Neural progenitor cell (in vitro differentiated cells): ENCODE data around the gene NCDN. TPM values are rescaled to one million over a fixed set of nuclear protein-coding genes. Genes with fewer than 3 reads are reported as not detected.

Source experiments
- DNase-seq: peaks from one replicate; pipeline ENCODE4 v3.0.0-alpha.2; 2016; ENCODE audit warnings: low spot score
- H2AFZ ChIP-seq: fragments of 200-600 bp; sonication (generic); replicated peaks from 2 replicates; pipeline ENCODE4 v1.6.1; 2016; ENCODE audit warnings: antibody characterized with exemption
- H3F3A ChIP-seq: fragments of 200-600 bp; sonication (generic); 2 replicates; pipeline ENCODE4 v1.6.1; 2016; ENCODE audit warnings: antibody characterized with exemption, low read depth
- H3K27ac ChIP-seq: fragments of 200-600 bp; sonication (generic); 2 replicates; pipeline ENCODE4 v1.5.1; 2016; ENCODE audit warnings: mild to moderate bottlenecking
- H3K27me3 ChIP-seq: fragments of 200-600 bp; sonication (generic); 2 replicates; pipeline ENCODE4 v1.6.1; 2016; ENCODE audit warnings: mild to moderate bottlenecking, moderate library complexity
- H3K36me3 ChIP-seq: fragments of 200-600 bp; sonication (generic); 2 replicates; pipeline ENCODE4 v1.5.1; 2016
- H3K4me1 ChIP-seq: fragments of 200-600 bp; sonication (generic); 2 replicates; pipeline ENCODE4 v1.6.1; 2016; ENCODE audit warnings: mixed run types
- H3K4me2 ChIP-seq: fragments of 200-600 bp; sonication (generic); 2 replicates; pipeline ENCODE4 v1.6.1; 2016
- H3K4me3 ChIP-seq: fragments of 200-600 bp; sonication (generic); 2 replicates; pipeline ENCODE4 v1.5.1; 2016
- H3K79me2 ChIP-seq: fragments of 200-600 bp; sonication (generic); 2 replicates; pipeline ENCODE4 v1.6.1; 2016; ENCODE audit warnings: low read depth
- H3K9ac ChIP-seq: fragments of 200-600 bp; sonication (generic); 2 replicates; pipeline ENCODE4 v1.6.1; 2016
- H3K9me3 ChIP-seq: fragments of 200-600 bp; sonication (generic); 2 replicates; pipeline ENCODE4 v1.5.1; 2016; ENCODE audit warnings: low read depth
- H4K20me1 ChIP-seq: fragments of 200-600 bp; sonication (generic); 2 replicates; pipeline ENCODE4 v1.6.1; 2016; ENCODE audit warnings: low read depth
- H3K27ac Mint-ChIP-seq: 3 replicates; pipeline ENCODE4 v1.8.0; 2021; ENCODE audit warnings: mixed read lengths
- H3K27me3 Mint-ChIP-seq: 2 replicates; pipeline ENCODE4 v1.8.0; 2022; ENCODE audit warnings: low read depth, mild to moderate bottlenecking, inconsistent platforms, moderate library complexity, mixed read lengths; ENCODE audit not compliant: insufficient read depth
- H3K36me3 Mint-ChIP-seq: 3 replicates; pipeline ENCODE4 v1.8.0; 2021; ENCODE audit warnings: mixed read lengths
- H3K4me1 Mint-ChIP-seq: 3 replicates; pipeline ENCODE4 v1.8.0; 2021; ENCODE audit warnings: mixed read lengths
- H3K4me3 Mint-ChIP-seq: 3 replicates; pipeline ENCODE4 v1.8.0; 2021; ENCODE audit warnings: mild to moderate bottlenecking, moderate library complexity, mixed read lengths
- H3K9me3 Mint-ChIP-seq: 3 replicates; pipeline ENCODE4 v1.8.0; 2020; ENCODE audit warnings: mixed read lengths
- EZH2 ChIP-seq: fragments of 200-600 bp; sonication (generic); IDR thresholded peaks from 2 replicates; pipeline ENCODE4 v1.6.1; 2017; ENCODE audit warnings: antibody characterized with exemption, mild to moderate bottlenecking, moderate library complexity
- EZH2phosphoT487 ChIP-seq: fragments of 200-600 bp; sonication (generic); IDR thresholded peaks from 2 replicates; pipeline ENCODE4 v1.6.1; 2017; ENCODE audit warnings: antibody characterized with exemption
- total RNA-seq: library from RNA; depleted of rRNA; stranded (reverse); fragments of >200 nt; gene quantifications from 2 replicates; pipeline ENCODE4 v1.2.3, GENCODE V29; 2015; ENCODE audit warnings: low replicate concordance
- TF ChIP-seq, protein P1 (sequence below): fragments of 200-600 bp; sonication (generic); IDR thresholded peaks from 2 replicates; pipeline ENCODE4 v1.5.1; 2017; ENCODE audit warnings: antibody characterized with exemption, mild to moderate bottlenecking

Gene NCDN
- total RNA-seq, 1 donor from 2014 or later, result 5.8 TPM

- no peaks in the 10 kb centered on the region for H3K79me2 ChIP-seq
- no peak within 1 kb of the TSS for H3K27ac Mint-ChIP-seq
- H3K27me3 ChIP-seq, result peaks cover 93% of the 10 kb centered on the region
- H3K9ac ChIP-seq, result no peak within 1 kb of the TSS
- H3K36me3 Mint-ChIP-seq, result peaks cover 2% of the 10 kb centered on the region
- peak within 1 kb of the TSS; percentile 48 for H3K4me3 Mint-ChIP-seq
- peaks cover 3% of the 10 kb centered on the region for H3K9me3 Mint-ChIP-seq
- DNase-seq, result peak; percentile 73
- peaks cover 24% of the 10 kb centered on the region for H3K4me1 Mint-ChIP-seq
- H2AFZ ChIP-seq, result peak within 1 kb of the TSS; percentile 18
- H3K4me3 ChIP-seq, result peak within 1 kb of the TSS; percentile 55
- no peaks in the 10 kb centered on the region for H3K9me3 ChIP-seq
- TF ChIP-seq, protein P1, sequence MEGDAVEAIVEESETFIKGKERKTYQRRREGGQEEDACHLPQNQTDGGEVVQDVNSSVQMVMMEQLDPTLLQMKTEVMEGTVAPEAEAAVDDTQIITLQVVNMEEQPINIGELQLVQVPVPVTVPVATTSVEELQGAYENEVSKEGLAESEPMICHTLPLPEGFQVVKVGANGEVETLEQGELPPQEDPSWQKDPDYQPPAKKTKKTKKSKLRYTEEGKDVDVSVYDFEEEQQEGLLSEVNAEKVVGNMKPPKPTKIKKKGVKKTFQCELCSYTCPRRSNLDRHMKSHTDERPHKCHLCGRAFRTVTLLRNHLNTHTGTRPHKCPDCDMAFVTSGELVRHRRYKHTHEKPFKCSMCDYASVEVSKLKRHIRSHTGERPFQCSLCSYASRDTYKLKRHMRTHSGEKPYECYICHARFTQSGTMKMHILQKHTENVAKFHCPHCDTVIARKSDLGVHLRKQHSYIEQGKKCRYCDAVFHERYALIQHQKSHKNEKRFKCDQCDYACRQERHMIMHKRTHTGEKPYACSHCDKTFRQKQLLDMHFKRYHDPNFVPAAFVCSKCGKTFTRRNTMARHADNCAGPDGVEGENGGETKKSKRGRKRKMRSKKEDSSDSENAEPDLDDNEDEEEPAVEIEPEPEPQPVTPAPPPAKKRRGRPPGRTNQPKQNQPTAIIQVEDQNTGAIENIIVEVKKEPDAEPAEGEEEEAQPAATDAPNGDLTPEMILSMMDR, result no peak
- TF ChIP-seq EZH2 (peak; percentile 98), EZH2phosphoT487 (peak; percentile 96)
- H3K4me2 ChIP-seq, result peak within 1 kb of the TSS; percentile 86
- H3K4me1 ChIP-seq, result peaks cover 13% of the 10 kb centered on the region
- H4K20me1 ChIP-seq, result peaks cover 44% of the 10 kb centered on the region
- H3K27ac ChIP-seq, result no peak within 1 kb of the TSS
- H3F3A ChIP-seq, result peaks cover 33% of the 10 kb centered on the region
- H3K27me3 Mint-ChIP-seq, result peaks cover 62% of the 10 kb centered on the region
- no peaks in the 10 kb centered on the region for H3K36me3 ChIP-seq
Measured at GRCh38 chr1:35573198-35574124, 15.9 kb downstream of the NCDN start, which contains the start of gene TFAP2E. TFAP2E (plus strand) TSS chr1:35573314; CDS start chr1:35573578, 264 bp downstream.

DNA sequence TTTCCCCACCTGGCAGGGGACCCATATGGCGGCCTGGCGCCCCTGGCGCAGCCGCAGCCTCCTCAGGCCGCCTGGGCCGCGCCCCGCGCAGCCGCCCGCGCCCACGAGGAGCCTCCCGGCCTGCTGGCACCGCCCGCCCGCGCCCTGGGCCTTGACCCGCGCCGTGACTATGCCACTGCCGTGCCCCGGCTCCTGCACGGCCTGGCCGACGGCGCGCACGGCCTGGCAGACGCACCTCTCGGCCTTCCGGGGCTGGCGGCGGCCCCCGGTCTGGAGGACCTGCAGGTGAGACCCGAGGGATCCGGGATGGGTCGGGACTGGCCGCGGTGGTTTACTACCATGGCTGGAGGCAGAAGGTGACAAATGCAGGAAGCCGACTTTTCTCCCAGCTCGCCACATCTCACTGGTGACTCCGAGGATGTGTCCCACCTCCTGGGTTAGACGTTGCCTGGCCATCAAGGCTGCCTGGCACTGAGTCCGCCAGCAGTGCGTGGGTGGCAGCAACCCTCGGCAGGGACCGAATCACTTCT is 16.6 kb downstream of the NCDN start:
- Histone ChIP-seq H4K20me1 (peaks cover 41% of the 10 kb centered on the region), H3K36me3 (no peaks in the 10 kb centered on the region), H3F3A (peaks cover 29% of the 10 kb centered on the region), H3K9me3 (no peaks in the 10 kb centered on the region), H3K27ac (no peak overlapping the region), H3K4me3 (no peak overlapping the region), H3K27me3 (peaks cover 100% of the 10 kb centered on the region), H2AFZ (no peak overlapping the region), H3K4me1 (peaks cover 13% of the 10 kb centered on the region), H3K79me2 (no peaks in the 10 kb centered on the region), H3K9ac (no peak overlapping the region), H3K4me2 (peak overlapping the region; percentile 86)
- Mint-ChIP-seq H3K9me3 (peaks cover 3% of the 10 kb centered on the region), H3K36me3 (peaks cover 2% of the 10 kb centered on the region), H3K27me3 (peaks cover 66% of the 10 kb centered on the region), H3K4me1 (peaks cover 24% of the 10 kb centered on the region), H3K27ac (no peak overlapping the region), H3K4me3 (peak overlapping the region; percentile 58)
- TF ChIP-seq, protein P1, result no peak
- TF ChIP-seq EZH2 (peak; percentile 54), EZH2phosphoT487 (peak; percentile 72)
- DNase-seq, result no peak

DNA sequence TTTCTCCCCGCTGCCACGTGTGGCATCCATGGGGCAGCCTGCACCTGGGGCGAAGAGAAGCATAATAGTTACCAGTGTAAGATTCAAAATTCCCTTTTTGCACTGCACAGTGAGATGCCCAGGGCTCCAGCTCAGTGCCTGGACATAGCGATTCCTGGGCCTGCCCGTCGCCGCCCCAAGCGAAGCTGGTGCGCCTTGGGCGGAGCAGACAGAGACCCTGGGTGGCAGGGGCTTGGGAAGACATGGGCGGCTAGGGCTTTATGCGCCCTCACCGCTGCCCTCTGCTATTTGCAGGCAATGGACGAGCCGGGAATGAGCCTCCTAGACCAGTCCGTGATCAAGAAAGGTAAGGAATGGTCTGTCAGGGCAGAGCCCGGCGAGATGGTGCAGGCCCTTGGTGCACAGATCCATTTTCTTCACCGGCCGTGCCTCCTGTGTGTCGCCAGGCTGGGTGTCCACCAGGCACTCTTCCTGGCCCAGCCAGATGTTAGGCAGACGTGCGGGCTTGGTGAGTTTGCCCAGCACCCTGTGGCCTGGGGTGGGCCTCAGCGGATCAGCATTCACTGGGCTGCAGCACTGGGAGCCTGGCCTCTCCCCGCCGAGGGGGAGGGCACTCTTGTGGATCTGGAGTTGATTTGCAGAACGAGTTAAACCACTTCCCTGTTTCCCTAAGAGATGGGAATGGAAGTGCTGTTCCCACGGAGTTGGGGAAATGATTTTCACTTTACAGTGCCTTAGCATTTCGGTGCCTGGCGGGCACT is 17.2 kb downstream of the NCDN start:
- TF ChIP-seq EZH2phosphoT487 (peak; percentile 67), EZH2 (peak; percentile 68)
- TF ChIP-seq, protein P1, result no peak
- no peak overlapping the region for H3K4me3 ChIP-seq
- H3K79me2 ChIP-seq, result no peaks in the 10 kb centered on the region
- peaks cover 24% of the 10 kb centered on the region for H3K4me1 Mint-ChIP-seq
- H2AFZ ChIP-seq, result no peak overlapping the region
- no peak overlapping the region for H3K27ac Mint-ChIP-seq
- peaks cover 29% of the 10 kb centered on the region for H3F3A ChIP-seq
- no peak overlapping the region for H3K27ac ChIP-seq
- H3K36me3 ChIP-seq, result no peaks in the 10 kb centered on the region
- peaks cover 100% of the 10 kb centered on the region for H3K27me3 ChIP-seq
- peaks cover 3% of the 10 kb centered on the region for H3K9me3 Mint-ChIP-seq
- peaks cover 41% of the 10 kb centered on the region for H4K20me1 ChIP-seq
- no peak overlapping the region for H3K4me2 ChIP-seq
- no peaks in the 10 kb centered on the region for H3K9me3 ChIP-seq
- H3K27me3 Mint-ChIP-seq, result peaks cover 66% of the 10 kb centered on the region
- peak overlapping the region; percentile 58 for H3K4me3 Mint-ChIP-seq
- peaks cover 13% of the 10 kb centered on the region for H3K4me1 ChIP-seq
- H3K9ac ChIP-seq, result no peak overlapping the region
- DNase-seq, result no peak
- peaks cover 2% of the 10 kb centered on the region for H3K36me3 Mint-ChIP-seq
